NCI-H146 treated with DMSO at 0.1 percent for 48 hours (cell line): Measurements from ENCODE around the gene BBS7.

ENCODE experiments used
- DNase-seq: peaks from one replicate; lab custom pipeline; 2025; ENCODE audit not compliant: unreplicated experiment; lab: John Stamatoyannopoulos, UW

The BBS7 gene

DNA sequence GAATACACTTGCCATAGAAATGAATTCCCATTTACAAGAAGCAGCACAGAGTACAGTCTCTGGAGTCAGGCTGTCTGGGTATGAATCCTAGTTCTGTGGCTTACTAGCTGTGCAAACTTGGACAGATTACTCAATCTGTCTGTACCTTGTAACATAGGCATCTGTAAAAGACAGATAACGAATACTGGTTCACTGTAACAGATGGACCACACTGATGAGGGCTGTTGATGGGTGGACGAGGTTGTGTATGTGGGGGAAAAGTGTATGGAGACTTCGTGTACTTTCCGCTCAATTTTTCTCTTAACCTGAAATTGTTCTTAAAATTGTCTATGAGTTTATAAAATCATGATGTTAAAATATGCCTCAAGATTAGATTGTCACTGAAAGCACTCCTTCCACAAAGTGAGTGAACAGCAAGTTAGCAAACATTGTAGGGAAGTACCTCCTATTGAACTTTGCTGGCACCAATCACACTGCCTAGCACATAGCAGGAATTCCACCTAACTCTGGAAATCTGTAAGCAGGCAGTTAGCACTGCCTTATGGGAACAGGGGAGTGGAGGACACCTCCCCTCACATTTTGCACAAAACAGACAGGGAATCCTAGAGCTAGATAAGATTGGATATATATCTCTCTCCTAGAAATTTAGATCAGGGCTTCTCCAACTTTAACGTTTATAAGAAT lies 75.6 kb downstream of the BBS7 start:
- DNase-seq = no peak

DNA sequence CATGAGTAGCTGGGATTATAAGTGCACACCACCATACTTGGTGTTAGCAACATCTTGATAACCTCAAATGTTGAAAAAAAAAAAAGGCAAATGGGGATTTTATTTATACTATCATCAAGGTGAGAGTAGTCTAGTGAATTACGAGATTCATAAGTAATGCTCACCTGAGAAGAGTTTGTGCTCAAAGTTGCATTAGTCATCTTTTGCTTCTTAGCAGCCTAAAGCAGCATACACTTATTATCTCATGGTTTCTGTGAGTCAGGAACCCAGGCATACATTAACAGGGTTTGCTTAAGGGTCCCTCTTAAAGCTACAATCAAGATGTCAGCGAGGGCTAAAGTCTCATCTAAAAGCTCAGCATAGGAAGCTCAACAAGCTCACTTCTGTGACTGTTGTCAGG lies 77.3 kb downstream of the BBS7 start:
- no peak for DNase-seq

GRCh38 chr4:121791481-121791880 lies 78.8 kb downstream of the BBS7 start:
- DNase-seq = no peak

DNA sequence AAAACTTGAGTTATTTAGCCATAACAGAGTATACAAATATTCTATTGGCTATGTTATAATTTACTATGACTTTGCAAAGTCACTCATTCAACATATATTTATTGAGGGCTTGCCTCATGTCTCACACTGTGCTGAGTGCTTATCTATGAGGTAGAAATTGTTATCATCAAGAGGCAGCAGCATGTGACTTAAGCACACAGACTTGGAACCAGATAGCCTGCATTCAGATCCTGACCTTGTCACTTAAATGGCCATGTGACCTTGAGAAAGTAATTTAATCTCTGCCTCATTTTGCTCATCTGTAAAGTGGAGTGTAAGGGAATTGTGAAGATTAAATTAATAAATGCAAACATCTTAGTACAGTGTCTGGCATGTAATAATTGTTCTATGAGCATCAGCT lies 79.3 kb downstream of the BBS7 start:
- DNase-seq = no peak

DNA sequence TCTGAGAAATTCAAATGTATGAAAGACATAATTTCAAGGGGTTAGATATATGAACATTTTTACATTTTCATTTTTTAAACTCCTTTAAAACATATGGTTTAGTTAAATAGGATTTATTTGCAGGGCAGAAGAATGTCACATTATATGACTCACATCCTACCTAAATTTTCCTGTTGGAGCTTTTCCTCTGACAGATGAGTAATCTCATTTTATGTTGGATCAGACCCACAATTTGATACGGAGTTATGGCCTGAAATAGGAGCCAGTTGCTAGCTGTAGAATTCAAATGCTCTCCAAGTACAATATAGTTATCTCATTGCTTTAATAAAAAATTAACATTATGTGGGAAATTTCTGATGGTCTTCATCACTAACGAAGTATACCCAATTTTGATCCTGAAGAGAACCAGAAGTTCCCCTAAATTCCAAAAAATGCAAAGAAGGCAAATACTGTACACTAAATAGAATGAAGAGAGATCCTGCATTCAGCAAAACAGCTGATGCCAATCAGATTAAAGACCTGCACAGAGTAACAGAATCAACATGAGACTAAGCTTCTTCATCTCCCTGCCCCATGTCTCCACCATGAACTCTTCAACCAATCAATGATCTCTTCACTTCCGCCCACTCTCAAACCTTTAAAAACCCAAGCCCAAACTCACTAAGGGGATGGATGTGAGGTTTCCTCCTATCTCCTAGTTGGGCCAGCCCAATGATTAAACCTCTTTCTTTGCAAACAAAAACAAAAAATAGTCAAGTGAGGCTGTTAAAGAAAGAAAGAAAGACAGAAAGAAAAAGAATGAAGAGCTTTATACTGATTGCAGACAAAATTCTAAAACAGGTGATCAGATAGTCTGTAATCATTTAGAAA lies 80.1 kb downstream of the BBS7 start:
- no peak for DNase-seq

- DNase-seq = no peak
Observed at GRCh38 chr4:121789455-121789854, 80.8 kb downstream of the BBS7 start.

GRCh38 chr4:121788896-121789295 lies 81.4 kb downstream of the BBS7 start:
- DNase-seq = no peak

DNA sequence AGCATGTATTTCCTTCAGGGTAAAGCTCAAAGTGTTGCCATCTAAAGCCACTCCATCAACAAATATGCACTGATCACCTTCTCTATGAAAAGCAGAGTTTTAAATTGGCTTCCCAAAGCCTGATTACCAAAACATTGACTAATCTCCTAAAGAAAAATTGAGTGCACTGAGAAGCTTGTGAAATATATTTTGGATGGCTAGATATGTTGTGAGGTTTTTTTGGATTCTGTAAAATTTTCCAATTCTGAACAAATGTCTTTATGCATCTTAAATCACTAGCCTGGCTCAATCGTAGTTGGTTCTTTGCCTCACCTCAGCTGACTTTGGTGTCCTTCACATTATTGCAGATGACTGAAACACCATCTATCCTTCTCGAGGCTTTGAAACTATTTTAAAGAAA lies 84.1 kb downstream of the BBS7 start:
- DNase-seq = no peak

GRCh38 chr4:121785479-121785878 lies 84.8 kb downstream of the BBS7 start:
- no peak for DNase-seq

DNA sequence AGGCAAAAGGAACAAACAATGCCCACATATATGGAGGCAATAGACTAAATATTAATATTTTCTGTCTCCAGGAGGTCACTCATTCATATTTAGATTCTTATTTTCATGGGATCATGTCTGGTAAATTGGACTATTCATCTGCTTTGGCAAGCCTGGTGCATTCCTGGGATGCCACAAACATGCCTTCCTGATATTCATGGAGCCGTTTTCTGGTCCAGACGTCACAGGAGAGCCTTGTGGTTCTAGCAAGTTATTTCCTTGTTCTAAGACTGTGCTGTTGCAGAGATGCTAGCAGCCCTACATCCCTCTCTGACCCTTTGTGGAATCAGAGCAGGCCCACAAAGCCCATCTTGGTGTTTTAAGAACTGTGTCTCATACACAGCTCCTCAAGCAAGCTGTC lies 85.3 kb downstream of the BBS7 start:
- no peak for DNase-seq

GRCh38 chr4:121784401-121784800 lies 85.9 kb downstream of the BBS7 start:
- DNase-seq = no peak

DNA sequence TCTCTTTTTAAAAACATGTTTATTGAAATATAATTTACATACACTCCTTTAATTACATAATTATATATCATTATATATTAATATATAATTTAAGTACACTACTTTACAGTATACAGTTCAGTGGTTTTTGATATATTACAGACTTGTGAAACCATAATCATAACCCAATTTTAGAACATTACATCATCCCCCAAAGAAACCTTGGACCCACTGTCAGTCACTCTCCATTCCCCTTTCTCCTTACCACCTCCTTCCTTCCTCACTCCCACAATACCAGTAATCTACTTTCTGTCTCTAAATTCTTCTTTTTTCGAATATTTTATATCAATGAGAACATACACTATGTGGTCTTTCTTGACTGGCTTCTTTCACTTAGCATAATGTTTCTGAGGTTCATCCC lies 87.1 kb downstream of the BBS7 start:
- DNase-seq = no peak

DNA sequence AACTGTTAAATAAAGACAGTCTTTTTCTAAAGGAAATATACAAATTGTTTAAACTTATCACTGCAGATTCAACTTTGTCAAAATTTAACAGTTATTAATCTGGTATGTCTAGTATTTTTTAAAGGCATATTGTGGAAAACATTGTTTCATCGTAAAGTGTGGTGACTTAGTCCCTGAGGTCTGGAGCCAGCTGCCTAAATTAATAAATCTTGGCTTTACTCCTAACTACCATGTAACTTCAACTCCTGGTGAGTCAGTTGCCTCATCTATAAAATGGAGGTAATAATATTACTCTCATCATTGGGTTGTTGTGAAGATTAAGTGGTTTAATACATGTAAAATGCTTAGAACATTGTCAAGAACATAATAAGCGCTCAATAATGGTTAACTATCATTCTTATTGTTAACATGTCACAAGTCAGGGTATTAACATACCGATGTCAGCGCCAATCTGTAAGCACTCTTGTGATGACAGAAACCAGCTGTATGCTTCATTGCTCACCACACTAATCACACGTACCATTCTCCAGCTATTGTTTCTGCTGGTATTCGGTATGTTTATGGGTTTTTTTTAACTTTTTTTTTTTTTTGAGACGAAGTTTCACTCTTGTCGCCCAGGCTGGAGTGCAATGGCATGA lies 91.2 kb downstream of the BBS7 start:
- DNase-seq = no peak

DNA sequence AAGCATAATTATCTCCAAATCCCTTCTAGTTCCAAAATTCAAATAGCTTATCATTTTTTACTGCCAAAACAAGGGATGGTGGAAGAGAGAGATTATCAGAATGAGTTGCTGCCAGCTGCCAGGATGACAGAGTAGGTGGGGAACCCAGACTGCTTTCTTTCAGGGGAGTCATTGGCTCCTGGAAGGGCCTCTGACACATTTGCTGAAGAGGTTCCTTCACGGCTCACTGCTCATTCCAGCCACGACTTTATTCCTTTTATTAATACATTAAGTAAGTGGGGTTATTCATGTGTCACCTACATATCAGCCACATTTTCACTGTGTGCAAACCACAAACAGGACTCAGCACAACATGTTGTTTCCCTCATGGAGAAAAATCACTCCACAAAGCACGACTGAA lies 92.6 kb downstream of the BBS7 start:
- no peak for DNase-seq

GRCh38 chr4:121776610-121777401 lies 93.5 kb downstream of the BBS7 start:
- no peak for DNase-seq
